Thyroid gland (tissue), 4 donors: ENCODE data around the gene AGAP2.

Experiments used
- CTCF ChIP-seq, 6 experiments: fragments of 200-600 bp in 3 of 6; fragments of 450-650 bp in 3 of 6; sonication (generic) in 3 of 6; IDR thresholded peaks; one replicate each; pipeline ENCODE4 v1.5.1; 2016 to 2019; ENCODE audit warnings: antibody characterized with exemption in 6 of 6, mild to moderate bottlenecking in 2 of 6, inconsistent platforms in 1 of 6, moderate library complexity in 1 of 6
- POLR2A ChIP-seq, 2 donors: fragments of 450-650 bp; IDR thresholded peaks; one replicate each; pipeline ENCODE4 v1.6.1; 2017; ENCODE audit warnings: antibody characterized with exemption in 2 of 2, mild to moderate bottlenecking in 2 of 2, moderate library complexity in 1 of 2

GRCh38 chr12:57694459-57695019 lies 44.0 kb downstream of the AGAP2 start:
- no peak for TF ChIP-seq CTCF (IDR thresholded peaks at IDR 0.05)
- no peak for TF ChIP-seq POLR2A (IDR thresholded peaks at IDR 0.05)
